ENCODE results near the gene HOMER3.

GRCh38 chr19:18989316-18989715 lies 48.3 kb upstream of the HOMER3 start:
- TF ChIP-seq MAX (IDR thresholded peaks at IDR 0.05; ENCODE audit: low read depth, low read length) (no peak), EP300 (IDR thresholded peaks at IDR 0.05; ENCODE audit: borderline replicate concordance in 1 of 2, control insufficient read depth in 1 of 2, low read depth in 2 of 2, low read length in 2 of 2) (no peak), PBX3 (IDR thresholded peaks at IDR 0.05; ENCODE audit: insufficient replicate concordance, low read depth, low read length) (no peak), RAD21 (IDR thresholded peaks at IDR 0.05; ENCODE audit: insufficient read depth, low read depth, low read length) (no peak), RELA (IDR thresholded peaks at IDR 0.05; ENCODE audit: borderline replicate concordance, partially characterized antibody) (no peak), CTCF (IDR thresholded peaks at IDR 0.05 in 2 of 3, conservative IDR thresholded peaks at IDR 0.05 in 1 of 3; ENCODE audit: control insufficient read depth in 2 of 3, extremely low read depth in 1 of 3, insufficient read depth in 1 of 3, low read depth in 3 of 3, low read length in 3 of 3) (no peak), SUPT20H (IDR thresholded peaks at IDR 0.05; ENCODE audit: borderline replicate concordance, control insufficient read depth, low read depth, low read length) (no peak), MXI1 (IDR thresholded peaks at IDR 0.05; ENCODE audit: low read depth, low read length) (no peak), MYC (IDR thresholded peaks at IDR 0.05; ENCODE audit: insufficient read depth, insufficient read length, insufficient replicate concordance, low read length, severe bottlenecking) (no peak), ZNF274 (IDR thresholded peaks at IDR 0.05; ENCODE audit: insufficient read depth, insufficient read length) (no peak), KDM1A (IDR thresholded peaks at IDR 0.05; ENCODE audit: borderline replicate concordance) (no peak)

All from GM12878 (cell line).